Liver (tissue), 9 donors: Measurements from ENCODE around the gene TFAP2D. TPM values are rescaled to one million over a fixed set of nuclear protein-coding genes. Genes with fewer than 3 reads are reported as not detected.
A peak's percentile ranks its signal among the peaks of the same experiment; 100 is the strongest.

Experiments
- DNase-seq: peaks from one replicate; pipeline ENCODE4 v3.0.0-alpha.2; 2017; ENCODE audit warnings: low spot score
- H3K27ac ChIP-seq, 2 donors: one replicate each; pipeline ENCODE4 v1.7.0; 2013; ENCODE audit warnings: inconsistent platforms in 2 of 2, low read length in 2 of 2, control low read depth in 1 of 2, low read depth in 1 of 2, mild to moderate bottlenecking in 1 of 2
- H3K27me3 ChIP-seq, 4 donors: one replicate each; pipeline versions ENCODE4 v1.6.1 to v1.7.0; 2013; ENCODE audit warnings: low read length in 3 of 4, inconsistent platforms in 1 of 4, mild to moderate bottlenecking in 1 of 4, moderate library complexity in 1 of 4; ENCODE audit not compliant: control insufficient read depth in 4 of 4, insufficient read depth in 4 of 4
- H3K36me3 ChIP-seq, 4 donors: one replicate each; pipeline versions ENCODE4 v1.6.1 to v1.7.0; 2013; ENCODE audit warnings: low read length in 3 of 4, mild to moderate bottlenecking in 3 of 4, low read depth in 1 of 4, moderate library complexity in 1 of 4; ENCODE audit not compliant: control insufficient read depth in 4 of 4, insufficient read depth in 3 of 4
- H3K4me1 ChIP-seq, 4 donors: one replicate each; pipeline versions ENCODE4 v1.6.1 to v1.7.0; 2013; ENCODE audit warnings: low read length in 3 of 4, mild to moderate bottlenecking in 3 of 4, moderate library complexity in 1 of 4; ENCODE audit not compliant: control insufficient read depth in 4 of 4, insufficient read depth in 4 of 4
- H3K4me3 ChIP-seq, 3 donors: one replicate each; pipeline versions ENCODE4 v1.6.1 to v1.7.0; 2013; ENCODE audit warnings: low read length in 3 of 3, control low read depth in 1 of 3, low read depth in 1 of 3, mild to moderate bottlenecking in 1 of 3
- H3K9ac ChIP-seq, 2 donors: one replicate each; pipeline ENCODE4 v1.7.0; 2013; ENCODE audit warnings: low read length in 2 of 2, mild to moderate bottlenecking in 2 of 2, moderate library complexity in 2 of 2, control low read depth in 1 of 2, low read depth in 1 of 2
- H3K9me3 ChIP-seq, 4 donors: one replicate each; pipeline versions ENCODE4 v1.6.1 to v1.7.0; 2013; ENCODE audit warnings: low read length in 3 of 4; ENCODE audit not compliant: control insufficient read depth in 4 of 4
- EGR1 ChIP-seq, 2 donors: IDR thresholded peaks; 2 replicates each; pipeline ENCODE4 v1.6.1; 2016 to 2018; ENCODE audit warnings: antibody characterized with exemption in 2 of 2, low read depth in 2 of 2
- FOXA1 ChIP-seq: IDR thresholded peaks from 2 replicates; pipeline ENCODE4 v1.6.1; 2016; ENCODE audit warnings: antibody characterized with exemption
- FOXA2 ChIP-seq: IDR thresholded peaks from 2 replicates; pipeline ENCODE4 v1.6.1; 2016; ENCODE audit warnings: antibody characterized with exemption
- GABPA ChIP-seq, 2 donors: IDR thresholded peaks in 1 of 2; conservative IDR thresholded peaks in 1 of 2; 2 replicates each; pipeline ENCODE4 v1.6.1; 2016; ENCODE audit warnings: antibody characterized with exemption in 2 of 2, mild to moderate bottlenecking in 1 of 2, moderate library complexity in 1 of 2
- HNF4A ChIP-seq, 2 donors: conservative IDR thresholded peaks; 2 replicates each; pipeline ENCODE4 v1.6.1; 2016; ENCODE audit warnings: antibody characterized with exemption in 2 of 2, mild to moderate bottlenecking in 2 of 2
- HNF4G ChIP-seq: IDR thresholded peaks from 2 replicates; pipeline ENCODE4 v1.6.1; 2016; ENCODE audit warnings: antibody characterized with exemption
- JUND ChIP-seq, 2 donors: IDR thresholded peaks; 2 replicates each; pipeline ENCODE4 v1.6.1; 2016; ENCODE audit warnings: antibody characterized with exemption in 2 of 2
- NR2F2 ChIP-seq: IDR thresholded peaks from 2 replicates; pipeline ENCODE4 v1.6.1; 2016; ENCODE audit warnings: antibody characterized with exemption
- RAD21 ChIP-seq, 2 donors: IDR thresholded peaks; 2 replicates each; pipeline ENCODE4 v1.6.1; 2016; ENCODE audit warnings: antibody characterized with exemption in 2 of 2, mild to moderate bottlenecking in 2 of 2
- RXRA ChIP-seq, 2 donors: IDR thresholded peaks; 2 replicates each; pipeline ENCODE4 v1.6.1; 2017 to 2018; ENCODE audit warnings: antibody characterized with exemption in 2 of 2, mild to moderate bottlenecking in 1 of 2
- SP1 ChIP-seq: IDR thresholded peaks from 2 replicates; pipeline ENCODE4 v1.6.1; 2018; ENCODE audit warnings: antibody characterized with exemption, mild to moderate bottlenecking
- TAF1 ChIP-seq: conservative IDR thresholded peaks from 2 replicates; pipeline ENCODE4 v1.6.1; 2016; ENCODE audit warnings: antibody characterized with exemption, mild to moderate bottlenecking
- YY1 ChIP-seq: IDR thresholded peaks from 2 replicates; pipeline ENCODE4 v1.6.1; 2016; ENCODE audit warnings: antibody characterized with exemption, mild to moderate bottlenecking
- WGBS: extraction: QIAGEN DNeasy Blood & Tissue Kit; methylation state at CpG from one replicate; pipeline ENCODE4 v1.1.7; 2013; 5-methylcytosine and 5-hydroxymethylcytosine counted together
- polyA plus RNA-seq, 2 donors: library from polyadenylated mRNA; stranded (reverse) in 1 of 2; unstranded in 1 of 2; fragments of 200-250 nt in 1 of 2; fragments of >200 nt in 1 of 2; fragmentation: Nextera tagmentation in 1 of 2; extraction: Ambion mirVana in 1 of 2; gene quantifications; one replicate each; pipeline versions ENCODE4 v1.2.1 to v1.2.3, GENCODE V29; 2013 to 2015
- total RNA-seq, 2 donors: library from RNA; depleted of rRNA; stranded (reverse); fragments of >200 nt; gene quantifications; one replicate each; pipeline ENCODE4 v1.2.3, GENCODE V29; 2014
- TF ChIP-seq, protein P1 (sequence below): IDR thresholded peaks from 2 replicates; pipeline ENCODE4 v1.6.1; 2016; ENCODE audit warnings: antibody characterized with exemption
- TF ChIP-seq, protein P2 (sequence below): IDR thresholded peaks from 2 replicates; pipeline ENCODE4 v1.6.1; 2016; ENCODE audit warnings: antibody characterized with exemption, mild to moderate bottlenecking
- TF ChIP-seq, protein P3 (sequence below): fragments of 150-350 bp; IDR thresholded peaks from 2 replicates; pipeline ENCODE4 v1.5.1; 2017; ENCODE audit warnings: improper control_type of control experiment, low read depth, low read length; ENCODE audit not compliant: missing input control
- TF ChIP-seq, protein P4 (sequence below): IDR thresholded peaks from 2 replicates; pipeline ENCODE4 v1.6.1; 2016; ENCODE audit warnings: antibody characterized with exemption
- TF ChIP-seq, protein P5 (sequence below): IDR thresholded peaks from 2 replicates; pipeline ENCODE4 v1.6.1; 2016; ENCODE audit warnings: antibody characterized with exemption
- donor health status: healthy.
- donor health status: healthy.
- donor health status: healthy.
- donor health status: healthy.
- donor health status: healthy.

TFAP2D gene
- total and polyA plus RNA-seq, 4 donors: not detected

DNA sequence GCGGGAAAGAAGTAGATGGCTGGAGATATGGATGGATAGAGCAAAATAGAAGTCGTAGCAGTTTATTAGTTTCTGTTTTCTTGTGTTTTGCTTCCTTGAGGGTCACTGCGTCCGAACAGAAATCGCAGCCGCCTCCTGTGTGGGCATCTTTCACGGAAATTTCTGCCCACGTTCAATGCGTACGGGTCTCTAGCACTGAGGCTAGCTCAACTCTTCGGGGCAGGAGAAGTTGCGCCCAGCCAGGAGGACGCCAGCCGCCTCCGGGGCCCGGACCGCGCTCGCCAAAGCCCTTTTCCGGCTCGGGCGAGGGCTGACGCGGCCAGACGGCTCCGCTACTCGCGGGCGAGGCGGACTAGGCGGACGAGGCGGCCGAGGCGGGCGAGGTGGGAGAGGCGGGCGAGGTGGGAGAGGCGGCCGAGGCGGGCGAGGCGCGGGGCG is 106.2 kb downstream of the TFAP2D start:
- Histone ChIP-seq H3K36me3 (no peaks in the 10 kb centered on the region), H3K4me3 (peak overlapping the region in 2 of 3 donors; percentile 31 to 54), H3K9ac (no peak overlapping the region), H3K27ac (no peak overlapping the region), H3K9me3 (peaks cover 0 to under 1% (median 0%) of the 10 kb centered on the region in 4 donors), H3K4me1 (peaks cover 9 to 18% (median 16%) of the 10 kb centered on the region in 4 donors), H3K27me3 (peaks cover 0 to 22% (median 8%) of the 10 kb centered on the region in 4 donors)
- TF ChIP-seq EGR1 (IDR thresholded peaks at IDR 0.05; ENCODE audit: low read depth in 2 of 2) (no peak), TAF1 (no peak), YY1 (no peak), RXRA (IDR thresholded peaks at IDR 0.05) (no peak), HNF4G (no peak), HNF4A (conservative IDR thresholded peaks at IDR 0.05) (no peak)
- TF ChIP-seq, protein P1, sequence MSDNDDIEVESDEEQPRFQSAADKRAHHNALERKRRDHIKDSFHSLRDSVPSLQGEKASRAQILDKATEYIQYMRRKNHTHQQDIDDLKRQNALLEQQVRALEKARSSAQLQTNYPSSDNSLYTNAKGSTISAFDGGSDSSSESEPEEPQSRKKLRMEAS: no peak
- TF ChIP-seq, protein P2, sequence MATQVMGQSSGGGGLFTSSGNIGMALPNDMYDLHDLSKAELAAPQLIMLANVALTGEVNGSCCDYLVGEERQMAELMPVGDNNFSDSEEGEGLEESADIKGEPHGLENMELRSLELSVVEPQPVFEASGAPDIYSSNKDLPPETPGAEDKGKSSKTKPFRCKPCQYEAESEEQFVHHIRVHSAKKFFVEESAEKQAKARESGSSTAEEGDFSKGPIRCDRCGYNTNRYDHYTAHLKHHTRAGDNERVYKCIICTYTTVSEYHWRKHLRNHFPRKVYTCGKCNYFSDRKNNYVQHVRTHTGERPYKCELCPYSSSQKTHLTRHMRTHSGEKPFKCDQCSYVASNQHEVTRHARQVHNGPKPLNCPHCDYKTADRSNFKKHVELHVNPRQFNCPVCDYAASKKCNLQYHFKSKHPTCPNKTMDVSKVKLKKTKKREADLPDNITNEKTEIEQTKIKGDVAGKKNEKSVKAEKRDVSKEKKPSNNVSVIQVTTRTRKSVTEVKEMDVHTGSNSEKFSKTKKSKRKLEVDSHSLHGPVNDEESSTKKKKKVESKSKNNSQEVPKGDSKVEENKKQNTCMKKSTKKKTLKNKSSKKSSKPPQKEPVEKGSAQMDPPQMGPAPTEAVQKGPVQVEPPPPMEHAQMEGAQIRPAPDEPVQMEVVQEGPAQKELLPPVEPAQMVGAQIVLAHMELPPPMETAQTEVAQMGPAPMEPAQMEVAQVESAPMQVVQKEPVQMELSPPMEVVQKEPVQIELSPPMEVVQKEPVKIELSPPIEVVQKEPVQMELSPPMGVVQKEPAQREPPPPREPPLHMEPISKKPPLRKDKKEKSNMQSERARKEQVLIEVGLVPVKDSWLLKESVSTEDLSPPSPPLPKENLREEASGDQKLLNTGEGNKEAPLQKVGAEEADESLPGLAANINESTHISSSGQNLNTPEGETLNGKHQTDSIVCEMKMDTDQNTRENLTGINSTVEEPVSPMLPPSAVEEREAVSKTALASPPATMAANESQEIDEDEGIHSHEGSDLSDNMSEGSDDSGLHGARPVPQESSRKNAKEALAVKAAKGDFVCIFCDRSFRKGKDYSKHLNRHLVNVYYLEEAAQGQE: no peak
- no peak for DNase-seq
- WGBS: 3% methylated on average over 45 of the region's 45 CpGs

DNA sequence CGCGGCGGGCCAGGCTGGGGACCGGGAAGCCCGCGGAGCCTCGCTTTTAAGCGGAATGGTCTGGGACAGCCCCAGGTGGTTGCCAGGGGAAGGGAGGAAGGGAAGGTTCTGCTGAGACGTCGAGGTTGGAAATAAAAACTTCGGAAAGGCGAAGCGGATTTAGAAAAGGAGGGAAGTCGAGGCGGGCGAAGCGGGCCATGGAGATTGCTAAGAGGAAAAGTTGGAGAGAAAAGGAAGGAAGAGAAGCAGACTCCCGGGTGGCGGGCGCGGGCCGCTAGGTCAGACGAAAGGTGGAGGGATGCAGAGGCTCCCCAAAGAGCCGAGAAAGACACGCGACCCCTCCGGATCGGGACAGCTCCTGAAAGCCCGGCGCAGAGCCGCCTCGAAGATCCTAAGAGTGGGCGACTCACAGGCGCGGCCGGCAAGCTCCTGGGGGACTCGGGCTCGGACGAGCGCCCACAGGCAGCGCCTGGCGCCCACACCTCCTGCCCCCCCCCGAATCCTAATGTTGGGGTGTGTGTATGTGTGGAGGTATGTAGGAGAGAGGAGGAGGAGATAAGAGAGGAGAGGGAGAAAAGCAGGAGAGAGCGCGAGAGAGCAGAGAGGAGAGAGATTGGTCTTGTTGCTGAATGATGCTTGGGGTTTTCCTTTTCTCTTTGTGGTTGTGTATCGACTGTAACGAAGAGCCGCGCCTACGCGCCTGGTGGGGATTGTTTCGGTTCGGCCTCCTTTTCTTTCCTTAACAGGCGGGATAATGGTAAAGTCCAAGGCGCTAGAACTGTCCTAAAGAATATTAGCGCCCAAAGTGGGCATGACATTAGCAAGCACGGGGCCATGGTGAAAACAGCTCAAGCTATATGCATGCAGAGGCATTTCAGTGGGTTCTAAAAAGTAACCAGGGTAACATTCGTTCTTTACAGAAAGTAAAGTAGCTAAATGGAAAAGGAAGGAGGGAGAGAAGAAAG is 106.9 kb downstream of the TFAP2D start:
- peaks cover 9 to 18% (median 16%) of the 10 kb centered on the region in 4 donors for H3K4me1 ChIP-seq
- no peak for DNase-seq
- WGBS: 6% methylated on average over 58 of the region's 58 CpGs
- TF ChIP-seq RAD21 (IDR thresholded peaks at IDR 0.05) (no peak), HNF4G (no peak), JUND (IDR thresholded peaks at IDR 0.05) (no peak), RXRA (IDR thresholded peaks at IDR 0.05) (no peak), GABPA (IDR thresholded peaks at IDR 0.05 in 1 of 2, conservative IDR thresholded peaks at IDR 0.05 in 1 of 2) (no peak), FOXA2 (no peak), TAF1 (no peak), EGR1 (IDR thresholded peaks at IDR 0.05; ENCODE audit: low read depth in 2 of 2) (no peak), FOXA1 (no peak), YY1 (no peak), SP1 (no peak), NR2F2 (no peak), HNF4A (conservative IDR thresholded peaks at IDR 0.05) (no peak)
- TF ChIP-seq, protein P3, sequence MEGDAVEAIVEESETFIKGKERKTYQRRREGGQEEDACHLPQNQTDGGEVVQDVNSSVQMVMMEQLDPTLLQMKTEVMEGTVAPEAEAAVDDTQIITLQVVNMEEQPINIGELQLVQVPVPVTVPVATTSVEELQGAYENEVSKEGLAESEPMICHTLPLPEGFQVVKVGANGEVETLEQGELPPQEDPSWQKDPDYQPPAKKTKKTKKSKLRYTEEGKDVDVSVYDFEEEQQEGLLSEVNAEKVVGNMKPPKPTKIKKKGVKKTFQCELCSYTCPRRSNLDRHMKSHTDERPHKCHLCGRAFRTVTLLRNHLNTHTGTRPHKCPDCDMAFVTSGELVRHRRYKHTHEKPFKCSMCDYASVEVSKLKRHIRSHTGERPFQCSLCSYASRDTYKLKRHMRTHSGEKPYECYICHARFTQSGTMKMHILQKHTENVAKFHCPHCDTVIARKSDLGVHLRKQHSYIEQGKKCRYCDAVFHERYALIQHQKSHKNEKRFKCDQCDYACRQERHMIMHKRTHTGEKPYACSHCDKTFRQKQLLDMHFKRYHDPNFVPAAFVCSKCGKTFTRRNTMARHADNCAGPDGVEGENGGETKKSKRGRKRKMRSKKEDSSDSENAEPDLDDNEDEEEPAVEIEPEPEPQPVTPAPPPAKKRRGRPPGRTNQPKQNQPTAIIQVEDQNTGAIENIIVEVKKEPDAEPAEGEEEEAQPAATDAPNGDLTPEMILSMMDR: no peak
- TF ChIP-seq, protein P1: no peak
- TF ChIP-seq, protein P4, sequence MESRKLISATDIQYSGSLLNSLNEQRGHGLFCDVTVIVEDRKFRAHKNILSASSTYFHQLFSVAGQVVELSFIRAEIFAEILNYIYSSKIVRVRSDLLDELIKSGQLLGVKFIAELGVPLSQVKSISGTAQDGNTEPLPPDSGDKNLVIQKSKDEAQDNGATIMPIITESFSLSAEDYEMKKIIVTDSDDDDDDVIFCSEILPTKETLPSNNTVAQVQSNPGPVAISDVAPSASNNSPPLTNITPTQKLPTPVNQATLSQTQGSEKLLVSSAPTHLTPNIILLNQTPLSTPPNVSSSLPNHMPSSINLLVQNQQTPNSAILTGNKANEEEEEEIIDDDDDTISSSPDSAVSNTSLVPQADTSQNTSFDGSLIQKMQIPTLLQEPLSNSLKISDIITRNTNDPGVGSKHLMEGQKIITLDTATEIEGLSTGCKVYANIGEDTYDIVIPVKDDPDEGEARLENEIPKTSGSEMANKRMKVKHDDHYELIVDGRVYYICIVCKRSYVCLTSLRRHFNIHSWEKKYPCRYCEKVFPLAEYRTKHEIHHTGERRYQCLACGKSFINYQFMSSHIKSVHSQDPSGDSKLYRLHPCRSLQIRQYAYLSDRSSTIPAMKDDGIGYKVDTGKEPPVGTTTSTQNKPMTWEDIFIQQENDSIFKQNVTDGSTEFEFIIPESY: no peak
- TF ChIP-seq, protein P5, sequence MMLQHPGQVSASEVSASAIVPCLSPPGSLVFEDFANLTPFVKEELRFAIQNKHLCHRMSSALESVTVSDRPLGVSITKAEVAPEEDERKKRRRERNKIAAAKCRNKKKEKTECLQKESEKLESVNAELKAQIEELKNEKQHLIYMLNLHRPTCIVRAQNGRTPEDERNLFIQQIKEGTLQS: no peak
- TF ChIP-seq, protein P2: no peak
- no peak overlapping the region for H3K9ac ChIP-seq
- H3K9me3 ChIP-seq: peaks cover 0 to 1% (median 0%) of the 10 kb centered on the region in 4 donors
- H3K4me3 ChIP-seq: peak overlapping the region in 1 of 3 donors; percentile 54
- H3K36me3 ChIP-seq: no peaks in the 10 kb centered on the region
- peaks cover 0 to 26% (median 8%) of the 10 kb centered on the region in 4 donors for H3K27me3 ChIP-seq
- H3K27ac ChIP-seq: no peak overlapping the region
